Measurements from ENCODE around the gene CRYBB2. TPM values are rescaled to one million over a fixed set of nuclear protein-coding genes. Genes with fewer than 3 reads are reported as not detected.

Gene CRYBB2
- total RNA-seq, 1 experiment from 2014 or later = not detected

DNA sequence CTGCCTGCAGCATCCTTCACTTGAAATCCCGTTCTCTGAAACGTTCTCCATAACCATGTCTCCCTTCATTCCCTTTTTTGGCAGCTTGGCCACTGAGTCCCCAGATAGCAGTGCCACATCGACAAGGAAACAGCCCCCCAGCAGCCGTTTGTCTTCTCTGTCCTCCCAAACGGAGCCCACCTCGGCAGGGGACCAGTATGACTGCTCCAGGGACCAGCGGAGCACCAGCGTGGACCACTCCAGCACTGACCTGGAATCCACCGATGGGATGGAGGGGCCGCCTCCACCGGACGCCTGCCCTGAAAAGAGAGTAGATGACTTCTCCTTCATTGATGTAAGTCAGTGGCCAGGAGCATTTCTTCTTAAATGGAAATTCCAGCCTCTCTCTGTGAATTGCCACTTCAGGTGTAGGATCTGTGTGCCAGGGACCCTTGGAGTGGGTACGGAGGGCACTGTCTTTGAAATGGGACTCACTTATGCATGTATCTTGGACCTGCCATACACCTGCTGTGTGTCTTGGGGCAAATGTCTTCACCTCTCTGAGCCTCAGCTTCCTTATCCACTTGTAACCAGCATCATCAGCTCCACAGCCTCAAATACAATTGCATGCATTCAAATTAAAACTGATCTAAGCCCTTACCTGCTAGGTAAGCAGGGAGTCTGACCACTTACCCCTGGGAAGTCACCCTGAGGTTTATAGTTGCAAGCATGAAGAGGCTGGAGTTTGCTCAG lies 45.1 kb upstream of the CRYBB2 start:
- Histone ChIP-seq H3K14ac (ENCODE audit: insufficient read depth, low read length) (no peak overlapping the region), H2BK15ac (ENCODE audit: low read depth, low read length) (no peak overlapping the region), H3K23ac (ENCODE audit: insufficient read length, low read depth, low read length) (no peak overlapping the region), H3K4ac (ENCODE audit: low read depth, low read length) (no peak overlapping the region), H4K8ac (replicated peaks; ENCODE audit: insufficient read length, low read depth, low read length) (no peak overlapping the region), H2BK12ac (ENCODE audit: insufficient read length, low read depth, low read length) (no peak overlapping the region), H3T11ph (ENCODE audit: low read length) (no peak overlapping the region), H4K91ac (ENCODE audit: insufficient read length, low read depth, low read length) (no peak overlapping the region), H3K79me1 (ENCODE audit: insufficient read depth, low read depth, low read length, poor library complexity, severe bottlenecking) (no peaks in the 10 kb centered on the region), H3K27ac (ENCODE audit: insufficient read length, low read depth, low read length) (no peak overlapping the region), H3K4me1 (ENCODE audit: insufficient read depth, low read length) (no peaks in the 10 kb centered on the region), H4K5ac (ENCODE audit: insufficient read length, low read depth, low read length) (no peak overlapping the region), H2BK120ac (ENCODE audit: low read depth, low read length, poor library complexity, severe bottlenecking) (no peak overlapping the region), H3K27me3 (ENCODE audit: insufficient read depth, low read length) (no peaks in the 10 kb centered on the region; the same call in 1 of the 2 replicates), H3K9ac (ENCODE audit: extremely low read depth, insufficient read length, low read length) (no peak overlapping the region), H3K9me3 (ENCODE audit: control insufficient read depth, low read depth, low read length) (no peaks in the 10 kb centered on the region), H3K4me2 (ENCODE audit: insufficient read depth, insufficient read length, low read length) (no peak overlapping the region), H3K56ac (ENCODE audit: insufficient read length, low read depth, low read length) (no peak overlapping the region), H2AFZ (ENCODE audit: low read length) (no peak overlapping the region), H3K79me2 (ENCODE audit: insufficient read depth, low read length) (no peaks in the 10 kb centered on the region), H3K23me2 (ENCODE audit: insufficient read length, low read depth, low read length, poor library complexity, severe bottlenecking) (no peaks in the 10 kb centered on the region), H4K20me1 (ENCODE audit: control insufficient read depth, insufficient read depth, insufficient read length) (no peaks in the 10 kb centered on the region), H2BK20ac (ENCODE audit: low read depth, low read length, poor library complexity, severe bottlenecking) (no peak overlapping the region), H2BK5ac (ENCODE audit: insufficient read length, low read length) (no peak overlapping the region), H3K18ac (ENCODE audit: insufficient read length, low read depth, low read length) (no peak overlapping the region), H2AK5ac (ENCODE audit: insufficient read length, low read length) (no peak overlapping the region)
- DNase-seq = no peak
- WGBS (ENCODE audit: extremely low coverage, insufficient read length, low lambda C conversion rate) = no CpG with 5 or more reads among the region's 13 CpGs
- 0 out of 7 replicates have a peak overlapping the region, but pooled peaks of 1 of the 3 experiments have one; percentile 70 for H3K27ac Mint-ChIP-seq
- H3K4me1 Mint-ChIP-seq = peaks cover 9% of the 10 kb centered on the region in 2 experiments
- no peak overlapping the region for H3K4me3 Mint-ChIP-seq
- no peak for TF ChIP-seq CTCF (conservative IDR thresholded peaks at IDR 0.05)
- no peaks in the 10 kb centered on the region for H3K9me3 Mint-ChIP-seq
- H3K27me3 Mint-ChIP-seq (ENCODE audit: low read depth) = no peaks in the 10 kb centered on the region
- H3K36me3 Mint-ChIP-seq (ENCODE audit: insufficient read depth in 1 of 3, low read depth in 3 of 3) = peaks cover 2 to 14% (median 6%) of the 10 kb centered on the region in 3 experiments

All from H9 (cell line).